Common myeloid progenitor, CD34-positive (primary cell): Measurements from ENCODE around the gene RACGAP1. TPM values are rescaled to one million over a fixed set of nuclear protein-coding genes. Genes with fewer than 3 reads are reported as not detected.
A peak's percentile ranks its signal among the peaks of the same experiment; 100 is the strongest.

Experiments
- CTCF ChIA-PET: fragments of 350-600 bp; sonication (Branson Sonifier 250); formaldehyde crosslinking; loops from one replicate; lab custom pipeline; 2021; ENCODE audit warnings: antibody characterized with exemption; lab: Charles Lee
- POLR2A ChIA-PET: fragments of 350-600 bp; sonication (Branson Sonifier 250); formaldehyde crosslinking; loops from one replicate; lab custom pipeline; 2021; ENCODE audit warnings: antibody characterized with exemption; lab: Charles Lee
- DNase-seq, 3 donors: peaks; one replicate each; pipeline versions ENCODE4 v3.0.0 to v3.0.0-alpha.2; 2013
- H3K27ac ChIP-seq, 2 experiments: 1 replicate in 1 of 2; 2 replicates in 1 of 2; pipeline ENCODE4 v1.7.0; 2013; ENCODE audit warnings: inconsistent platforms in 2 of 2, low read length in 2 of 2, mild to moderate bottlenecking in 2 of 2, low read depth in 1 of 2, moderate library complexity in 1 of 2; ENCODE audit not compliant: severe bottlenecking in 2 of 2, insufficient read depth in 1 of 2, poor library complexity in 1 of 2
- H3K27me3 ChIP-seq, 5 experiments: replicated peaks in 2 of 5; 1 replicate in 3 of 5; 2 replicates in 2 of 5; pipeline versions ENCODE4 v1.6.1 to v1.7.0; 2013; ENCODE audit warnings: low read length in 4 of 5, mild to moderate bottlenecking in 2 of 5, moderate library complexity in 2 of 5, inconsistent platforms in 1 of 5; ENCODE audit not compliant: insufficient read depth in 5 of 5, control insufficient read depth in 4 of 5
- H3K36me3 ChIP-seq, 4 experiments: 1 replicate in 2 of 4; 2 replicates in 2 of 4; pipeline versions ENCODE4 v1.6.1 to v1.7.0; 2013; ENCODE audit warnings: low read length in 3 of 4, control low read depth in 1 of 4, mild to moderate bottlenecking in 1 of 4; ENCODE audit not compliant: control insufficient read depth in 4 of 4, insufficient read depth in 4 of 4
- H3K4me1 ChIP-seq, 4 experiments: 1 replicate in 3 of 4; 2 replicates in 1 of 4; pipeline versions ENCODE4 v1.6.1 to v1.7.1; 2013; ENCODE audit warnings: low read length in 3 of 4, mild to moderate bottlenecking in 3 of 4, control low read depth in 1 of 4, inconsistent platforms in 1 of 4, moderate library complexity in 1 of 4; ENCODE audit not compliant: control insufficient read depth in 4 of 4, insufficient read depth in 4 of 4; ENCODE audit errors: control extremely low read depth in 1 of 4
- H3K4me3 ChIP-seq, 7 experiments: 1 replicate in 4 of 7; 2 replicates in 3 of 7; pipeline versions ENCODE4 v1.5.1 to v1.7.0; 2013; ENCODE audit warnings: mild to moderate bottlenecking in 7 of 7, low read length in 6 of 7, moderate library complexity in 6 of 7, inconsistent platforms in 2 of 7, low read depth in 2 of 7, control low read depth in 1 of 7; ENCODE audit not compliant: insufficient read depth in 4 of 7, control insufficient read depth in 1 of 7; ENCODE audit errors: extremely low read depth in 1 of 7
- H3K9me3 ChIP-seq, 5 experiments: 1 replicate in 4 of 5; 2 replicates in 1 of 5; pipeline versions ENCODE4 v1.6.1 to v1.7.1; 2013; ENCODE audit warnings: low read length in 4 of 5, mild to moderate bottlenecking in 2 of 5, inconsistent platforms in 1 of 5, low read depth in 1 of 5, moderate library complexity in 1 of 5; ENCODE audit not compliant: control insufficient read depth in 4 of 5, insufficient read depth in 2 of 5; ENCODE audit errors: control extremely low read depth in 1 of 5
- WGBS: methylation state at CpG from one replicate; pipeline ENCODE4 v1.1.5; 2013; ENCODE audit not compliant: insufficient coverage; 5-methylcytosine and 5-hydroxymethylcytosine counted together
- polyA plus RNA-seq: library from polyadenylated mRNA; unstranded; fragments of 120-200 nt; gene quantifications from one replicate; pipeline ENCODE4 v1.2.1, GENCODE V29; 2013

Gene RACGAP1, protein sequence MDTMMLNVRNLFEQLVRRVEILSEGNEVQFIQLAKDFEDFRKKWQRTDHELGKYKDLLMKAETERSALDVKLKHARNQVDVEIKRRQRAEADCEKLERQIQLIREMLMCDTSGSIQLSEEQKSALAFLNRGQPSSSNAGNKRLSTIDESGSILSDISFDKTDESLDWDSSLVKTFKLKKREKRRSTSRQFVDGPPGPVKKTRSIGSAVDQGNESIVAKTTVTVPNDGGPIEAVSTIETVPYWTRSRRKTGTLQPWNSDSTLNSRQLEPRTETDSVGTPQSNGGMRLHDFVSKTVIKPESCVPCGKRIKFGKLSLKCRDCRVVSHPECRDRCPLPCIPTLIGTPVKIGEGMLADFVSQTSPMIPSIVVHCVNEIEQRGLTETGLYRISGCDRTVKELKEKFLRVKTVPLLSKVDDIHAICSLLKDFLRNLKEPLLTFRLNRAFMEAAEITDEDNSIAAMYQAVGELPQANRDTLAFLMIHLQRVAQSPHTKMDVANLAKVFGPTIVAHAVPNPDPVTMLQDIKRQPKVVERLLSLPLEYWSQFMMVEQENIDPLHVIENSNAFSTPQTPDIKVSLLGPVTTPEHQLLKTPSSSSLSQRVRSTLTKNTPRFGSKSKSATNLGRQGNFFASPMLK
- polyA plus RNA-seq, result 8.7 TPM

DNA sequence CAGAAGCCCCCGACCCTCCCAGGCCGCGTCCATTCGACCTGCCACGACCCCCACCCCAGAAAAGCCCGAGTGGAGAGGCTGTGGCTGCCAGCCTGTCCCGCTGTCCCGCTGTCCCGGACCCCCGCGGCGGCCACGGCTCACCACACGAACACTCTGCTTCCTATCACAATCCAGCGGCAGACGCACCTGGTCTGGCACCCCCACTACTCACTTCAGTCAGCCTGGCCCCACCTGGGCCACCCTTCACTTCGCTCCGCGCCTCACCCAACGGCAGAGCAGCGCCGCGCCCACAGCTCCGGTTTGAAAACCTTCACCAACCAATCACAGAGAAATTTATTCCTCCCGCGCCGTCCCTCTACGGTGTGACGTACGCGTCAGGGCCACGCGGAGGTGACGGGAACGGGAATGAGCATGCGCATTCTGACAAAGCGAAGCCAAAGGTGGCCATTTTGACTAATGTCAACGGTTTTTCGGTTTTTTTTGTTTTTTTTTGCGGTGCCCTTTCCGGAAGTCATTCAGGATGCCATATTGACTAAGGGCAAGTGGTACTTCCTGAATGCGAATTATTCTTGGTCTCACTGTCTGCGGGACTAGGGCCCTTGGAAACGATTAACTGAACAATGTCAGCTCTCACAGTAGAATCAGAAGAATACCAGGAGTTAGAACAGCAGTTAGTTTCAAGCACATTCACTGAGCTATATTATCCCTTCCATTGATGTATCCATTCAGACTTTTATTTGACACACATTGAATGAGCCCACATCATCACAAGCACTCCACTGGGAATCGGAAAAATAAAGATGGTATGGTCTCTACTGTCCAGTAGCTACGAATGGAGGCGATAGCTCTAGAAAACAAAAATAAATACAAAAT, at the start of gene RACGAP1:
RACGAP1 (minus strand) TSS at position 308 of the 873 bp plus-strand sequence. CDS start 8,779 bp downstream, outside the sequence.
- 0% methylated on average over 39 of the region's 47 CpGs for WGBS

DNA sequence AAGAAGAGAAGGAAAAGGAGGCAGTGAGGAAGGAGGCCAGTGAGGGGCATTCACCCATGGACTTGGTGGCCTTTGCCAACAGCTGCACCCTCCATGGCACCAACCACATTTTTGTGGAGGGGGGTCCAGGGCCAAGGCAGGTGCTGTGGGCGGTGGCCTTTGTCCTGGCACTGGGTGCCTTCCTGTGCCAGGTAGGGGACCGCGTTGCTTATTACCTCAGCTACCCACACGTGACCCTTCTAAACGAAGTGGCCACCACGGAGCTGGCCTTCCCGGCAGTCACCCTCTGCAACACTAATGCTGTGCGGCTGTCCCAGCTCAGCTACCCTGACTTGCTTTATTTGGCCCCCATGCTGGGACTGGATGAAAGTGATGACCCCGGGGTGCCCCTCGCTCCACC, 48.4 kb upstream of the RACGAP1 start:
- CTCF ChIA-PET, result interaction anchor here (0.6 to 6.9 kb wide), 17 partner anchors 9 to 241 kb away, joined by 3 to 37 read pairs (median 4); partner anchors contain the start of gene COX14
- H3K27me3 ChIP-seq, result peaks cover 0 to 6% (median 3%) of the 10 kb centered on the region in 5 experiments
- POLR2A ChIA-PET, result no interaction called here

More for the DNA sequence above, at the start of gene RACGAP1:
- POLR2A ChIA-PET, result interaction anchor here (0.6 to 1.1 kb wide), 2 partner anchors 61 to 365 kb away, joined by 3 read pairs; no protein-coding TSS in a partner anchor
- Histone ChIP-seq H3K27me3 (no peaks in the 10 kb centered on the region), H3K9me3 (no peaks in the 10 kb centered on the region), H3K27ac (peak within 1 kb of the TSS in 1 of 2 experiments; percentile 64), H3K4me3 (peak within 1 kb of the TSS; percentile 62 to 98 (median 89)), H3K36me3 (peaks cover 0 to 7% (median 0%) of the 10 kb centered on the region in 4 experiments), H3K4me1 (peaks cover 8 to 16% (median 10%) of the 10 kb centered on the region in 4 experiments)
- CTCF ChIA-PET, result interaction anchor here (0.6 to 2.5 kb wide), 10 partner anchors 9 to 1168 kb away, joined by 3 to 13 read pairs (median 4); no protein-coding TSS in a partner anchor
- DNase-seq, result peak; percentile 99 to 100 (median 99)

DNA sequence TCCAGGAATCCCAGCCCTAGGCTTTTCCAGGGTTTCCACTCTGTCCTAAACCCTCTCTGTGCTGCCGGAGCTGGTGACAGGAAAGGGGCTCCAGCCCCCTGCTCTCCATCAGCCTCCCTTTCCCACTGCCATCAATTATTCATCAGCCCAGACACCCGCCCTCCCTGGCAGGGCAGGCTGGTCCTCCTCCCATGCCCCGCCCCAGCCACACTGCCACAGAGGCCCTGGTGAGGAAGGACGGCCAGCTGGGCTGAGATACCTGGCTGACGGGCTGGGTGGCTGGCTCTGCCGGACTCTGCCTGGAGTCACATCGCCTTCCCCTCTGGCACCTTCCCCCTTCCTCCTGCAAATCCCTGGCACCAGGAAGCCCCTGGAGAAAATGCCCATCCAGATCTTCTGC, 47.9 kb upstream of the RACGAP1 start:
- CTCF ChIA-PET, result interaction anchor here (0.6 to 6.9 kb wide), 10 partner anchors 9 to 242 kb away, joined by 3 to 51 read pairs (median 5); partner anchors contain the start of gene COX14

More for the DNA sequence above, 48.4 kb upstream of the RACGAP1 start:
- no peak overlapping the region for H3K4me3 ChIP-seq
- H3K9me3 ChIP-seq, result no peaks in the 10 kb centered on the region
- no peak for DNase-seq
- H3K27ac ChIP-seq, result no peak overlapping the region
- H3K36me3 ChIP-seq, result no peaks in the 10 kb centered on the region
- WGBS, result 86% methylated on average over 9 of the region's 10 CpGs
- H3K4me1 ChIP-seq, result peaks cover 0 to 21% (median 0%) of the 10 kb centered on the region in 4 experiments

DNA sequence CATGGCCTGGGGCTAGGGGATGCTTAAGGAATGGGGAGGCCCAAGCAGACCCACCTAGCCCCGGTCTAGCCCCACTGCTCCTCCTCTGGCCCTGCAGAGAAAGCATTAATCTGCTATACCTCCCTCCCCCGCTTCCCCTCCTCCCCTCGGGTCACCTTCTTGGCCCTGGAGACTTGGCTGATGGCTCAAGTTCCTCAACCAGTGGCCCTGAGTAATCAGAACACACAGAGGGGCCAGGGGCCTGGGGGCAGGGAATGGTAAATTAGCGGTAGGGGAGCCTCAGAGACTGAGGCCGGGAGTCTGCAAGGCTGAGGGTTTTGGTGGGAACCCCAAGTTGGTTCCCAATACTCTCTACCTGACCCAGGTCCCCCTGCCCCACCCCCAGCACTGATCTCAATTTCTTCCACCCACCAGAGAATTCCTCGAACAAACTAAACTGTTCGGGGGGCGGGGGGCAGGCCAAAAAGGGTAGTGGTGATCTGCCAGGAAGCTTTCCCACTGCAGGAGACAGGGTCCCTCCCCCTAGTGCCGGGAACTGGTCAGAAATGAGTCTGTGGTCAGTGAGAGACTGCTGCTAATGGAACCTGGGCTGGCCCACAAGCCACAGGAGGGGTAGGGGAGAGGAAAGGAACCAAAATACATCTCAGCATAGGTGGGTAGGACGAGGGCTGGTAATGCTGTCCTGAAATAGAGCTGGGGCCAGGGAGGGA, 47.1 kb upstream of the RACGAP1 start:
- peaks cover 0 to 6% (median 5%) of the 10 kb centered on the region in 5 experiments for H3K27me3 ChIP-seq
- ChIA-PET CTCF (interaction anchor here (0.6 to 14.7 kb wide), 13 partner anchors 8 to 242 kb away, joined by 3 to 269 read pairs (median 10); partner anchors contain the start of genes AQP5, AQP6, RACGAP1 and SMARCD1), POLR2A (no interaction called here)
- no peak overlapping the region for H3K4me3 ChIP-seq
- DNase-seq, result no peak
- no peaks in the 10 kb centered on the region for H3K36me3 ChIP-seq
- no peaks in the 10 kb centered on the region for H3K9me3 ChIP-seq
- H3K4me1 ChIP-seq, result peaks cover 0 to 21% (median 0%) of the 10 kb centered on the region in 4 experiments
- 50% methylated on average over 4 of the region's 10 CpGs for WGBS
- no peak overlapping the region for H3K27ac ChIP-seq

More for the DNA sequence above, 47.9 kb upstream of the RACGAP1 start:
- H3K4me3 ChIP-seq, result no peak overlapping the region
- H3K9me3 ChIP-seq, result no peaks in the 10 kb centered on the region
- H3K4me1 ChIP-seq, result peaks cover 0 to 21% (median 0%) of the 10 kb centered on the region in 4 experiments
- 86% methylated on average over 7 of the region's 7 CpGs for WGBS
- DNase-seq, result no peak
- peaks cover 0 to 6% (median 5%) of the 10 kb centered on the region in 5 experiments for H3K27me3 ChIP-seq
- H3K36me3 ChIP-seq, result no peaks in the 10 kb centered on the region
- POLR2A ChIA-PET, result no interaction called here
- H3K27ac ChIP-seq, result no peak overlapping the region

DNA sequence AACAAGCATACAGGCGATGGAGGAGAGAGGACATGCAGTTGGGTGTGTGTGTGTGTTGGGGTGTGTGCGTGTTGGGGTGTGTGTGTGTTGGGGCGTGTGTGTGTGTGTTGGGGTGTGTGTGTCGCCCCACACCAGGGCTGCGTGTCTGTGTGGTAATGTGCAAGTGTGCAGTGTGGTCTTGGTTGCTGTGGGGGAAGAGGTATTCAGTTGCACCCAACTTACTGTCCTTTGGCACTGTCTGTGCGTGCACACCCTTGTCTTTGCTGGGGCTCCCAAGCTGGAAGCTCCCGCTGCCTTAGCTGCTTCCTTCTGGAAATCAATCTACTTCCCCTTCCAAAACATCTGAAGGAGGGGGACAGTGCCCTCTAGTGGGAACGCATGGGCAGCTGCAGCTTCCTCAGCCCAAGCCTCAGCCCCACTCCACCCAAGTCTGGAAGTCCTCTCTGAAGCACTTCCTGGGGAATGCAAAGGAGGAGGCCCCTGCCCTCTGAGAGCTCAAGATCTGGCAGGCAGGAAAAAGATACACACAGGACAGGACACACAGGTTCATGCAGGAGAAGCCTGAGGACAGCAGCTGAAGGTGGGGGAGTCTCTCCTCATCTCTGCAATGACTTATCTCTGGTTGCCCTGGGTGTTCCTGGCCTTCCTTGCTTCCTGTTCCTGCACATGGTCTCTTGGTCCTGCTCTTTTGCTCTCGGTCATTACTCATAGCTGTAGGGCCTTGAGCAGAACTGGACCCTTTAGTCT, 45.2 kb upstream of the RACGAP1 start:
- Histone ChIP-seq H3K9me3 (no peaks in the 10 kb centered on the region), H3K4me3 (no peak overlapping the region), H3K36me3 (no peaks in the 10 kb centered on the region), H3K4me1 (peaks cover 0 to 21% (median 0%) of the 10 kb centered on the region in 4 experiments), H3K27ac (no peak overlapping the region), H3K27me3 (peaks cover 0 to 8% (median 6%) of the 10 kb centered on the region in 5 experiments)
- ChIA-PET CTCF (interaction anchor here (0.7 to 14.7 kb wide), 30 partner anchors 9 to 252 kb away, joined by 3 to 269 read pairs (median 6); partner anchors contain the start of genes AQP5, AQP6, COX14 and RACGAP1), POLR2A (interaction anchor here (0.6 kb wide), 2 partner anchors 21 to 436 kb away, joined by 4 to 7 read pairs; no protein-coding TSS in a partner anchor)
- 47% methylated on average over 4 of the region's 9 CpGs for WGBS
- DNase-seq, result peak; percentile 82 to 88 (median 82)
